GM12864 (cell line): ENCODE results near the gene CALB2.

Experiments used
- DNase-seq: peaks from one replicate; pipeline ENCODE4 v3.0.0-alpha.2; 2011; ENCODE audit warnings: low read depth
- H3K4me3 ChIP-seq: 2 replicates; pipeline ENCODE4 v1.5.1; 2011; ENCODE audit warnings: mild to moderate bottlenecking, low read depth, low read length, control low read depth
- CTCF ChIP-seq: IDR thresholded peaks from 2 replicates; pipeline ENCODE4 v1.5.1; 2011; ENCODE audit warnings: low read depth, mild to moderate bottlenecking, moderate library complexity, low read length, control low read depth, inconsistent platforms; ENCODE audit errors: missing control alignments

Gene CALB2

GRCh38 chr16:71337631-71338030 lies 20.9 kb upstream of the CALB2 start:
- no peak for TF ChIP-seq CTCF
- DNase-seq = no peak
- H3K4me3 ChIP-seq = no peak overlapping the region

- no peak for DNase-seq
- TF ChIP-seq CTCF = no peak
- H3K4me3 ChIP-seq = no peak overlapping the region
These were observed 20.3 kb upstream of the CALB2 start for GRCh38 chr16:71338193-71338592.

- no peak overlapping the region for H3K4me3 ChIP-seq
- TF ChIP-seq CTCF = no peak
- DNase-seq = no peak
These were observed 19.9 kb upstream of the CALB2 start for GRCh38 chr16:71338632-71339031.

- TF ChIP-seq CTCF = no peak
- DNase-seq = no peak
- H3K4me3 ChIP-seq = no peak overlapping the region
These were observed 19.0 kb upstream of the CALB2 start for GRCh38 chr16:71339236-71340171.

GRCh38 chr16:71340406-71340805 lies 18.1 kb upstream of the CALB2 start:
- H3K4me3 ChIP-seq = no peak overlapping the region
- TF ChIP-seq CTCF = no peak
- no peak for DNase-seq

- no peak for DNase-seq
- TF ChIP-seq CTCF = no peak
- H3K4me3 ChIP-seq = no peak overlapping the region
These were observed 16.6 kb upstream of the CALB2 start for GRCh38 chr16:71341881-71342280.

- no peak overlapping the region for H3K4me3 ChIP-seq
- TF ChIP-seq CTCF = no peak
- DNase-seq = no peak
These were observed 15.4 kb upstream of the CALB2 start for GRCh38 chr16:71343078-71343477.
